ENCODE measurements around the gene TBX15.

DNA sequence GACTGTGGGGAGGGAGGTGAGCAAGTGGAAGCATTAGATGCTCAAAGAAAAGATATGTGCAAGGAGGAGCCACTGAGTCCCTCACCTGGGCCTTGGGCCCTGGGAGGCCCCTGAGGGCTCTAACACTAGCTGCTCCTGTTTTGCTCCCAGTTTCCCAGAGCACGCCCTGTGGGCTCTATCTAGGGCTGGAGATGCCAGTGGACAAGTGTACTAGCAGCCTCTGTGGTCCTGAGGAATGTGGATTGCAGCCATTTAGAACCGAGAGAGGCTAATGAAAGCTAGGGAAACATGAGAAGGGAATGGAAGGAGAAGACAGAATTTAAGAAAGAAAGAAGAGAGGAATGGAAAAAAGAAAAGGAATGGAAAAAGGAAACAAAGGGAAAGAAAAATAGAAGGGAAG, 10.0 kb upstream of the TBX15 start:
- TF ChIP-seq CTCF (IDR thresholded peaks at IDR 0.05; ENCODE audit: borderline replicate concordance, extremely low read depth, low read length, poor library complexity, severe bottlenecking) (no peak), EZH2 (IDR thresholded peaks at IDR 0.05; ENCODE audit: borderline replicate concordance, low read depth, low read length, severe bottlenecking) (no peak)

Measured in DND-41 (cell line).